ENCODE results near the gene ZBTB16. TPM values are rescaled to one million over a fixed set of nuclear protein-coding genes. Genes with fewer than 3 reads are reported as not detected.

Gene ZBTB16
- total and polyA plus RNA-seq, 11 donors: 15.3 to 130 (median 62.8) TPM

GRCh38 chr11:114070464-114071139 is 11.1 kb downstream of the ZBTB16 start:
- peaks cover 0 to 54% (median 30%) of the 10 kb centered on the region in 9 donors for H3K36me3 ChIP-seq
- peak overlapping the region in 8 of 12 donors; percentile 3 to 92 (median 80) for H3K27ac ChIP-seq
- intact Hi-C loops (cut with DNase I): loop anchor here in 2 of 10 donors (5.0 kb wide), 2 partner anchors 37 to 57 kb away; no protein-coding TSS in a partner anchor

DNA sequence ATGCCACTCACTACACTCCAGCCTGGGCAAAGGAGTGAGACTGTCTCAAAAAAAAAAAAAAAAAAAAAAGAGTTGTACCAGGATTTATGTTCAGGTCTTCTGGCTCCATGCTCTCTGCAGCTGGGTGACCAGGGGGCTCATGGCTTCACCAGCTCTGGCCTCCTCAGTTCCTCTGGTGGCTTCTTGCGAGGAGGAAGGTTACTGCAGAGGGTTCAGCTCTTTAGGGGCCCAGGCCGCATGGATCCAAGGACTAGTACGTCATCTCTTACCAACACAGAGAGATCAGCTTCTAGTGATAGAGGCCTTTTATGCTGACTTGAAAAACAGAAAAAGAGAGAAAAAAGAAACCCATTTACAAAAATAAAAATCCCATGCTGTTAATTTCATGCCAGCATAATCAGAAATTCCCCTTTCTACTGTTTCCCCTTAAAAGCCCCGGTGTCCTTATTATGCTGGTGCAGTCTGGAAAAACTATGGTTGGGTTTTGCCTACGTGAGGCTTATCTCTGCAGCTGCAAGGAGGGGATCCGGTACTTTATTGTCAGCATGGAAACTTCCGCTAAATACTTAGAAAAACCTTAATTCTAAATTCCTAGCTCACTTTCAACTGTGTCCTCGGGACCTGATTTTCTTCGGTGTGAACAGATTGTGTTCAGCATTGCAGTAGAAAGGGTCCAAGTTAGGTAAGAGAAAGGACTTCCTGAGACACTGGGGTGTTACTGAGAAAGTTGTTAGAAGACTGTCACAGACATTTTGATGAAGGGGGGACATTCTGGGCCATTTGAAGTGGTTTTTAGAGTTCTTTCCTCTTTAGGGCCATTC is 13.7 kb downstream of the ZBTB16 start:
- intact Hi-C loops (cut with DNase I): loop anchor here in 2 of 10 donors (5.0 kb wide), 2 partner anchors 34 to 54 kb away; no protein-coding TSS in a partner anchor
- ATAC-seq: no peak

More at GRCh38 chr11:114070464-114071139, 11.1 kb downstream of the ZBTB16 start:
- no peaks in the 10 kb centered on the region for H3K27me3 ChIP-seq
- H3K4me3 ChIP-seq: peak overlapping the region in 1 of 12 donors; percentile 13
- no peaks in the 10 kb centered on the region for H3K9me3 ChIP-seq
- ATAC-seq: peak in 2 of 4 donors; percentile 62 to 73
- TF ChIP-seq CTCF (IDR thresholded peaks at IDR 0.05) (no peak), POLR2A (IDR thresholded peaks at IDR 0.05) (no peak)
- 87 to 90% (median 87%) methylated on average over 7 of the region's 7 CpGs for WGBS, 4 donors
- no peak for DNase-seq
- peaks cover 21 to 99% (median 85%) of the 10 kb centered on the region in 12 donors for H3K4me1 ChIP-seq

DNA sequence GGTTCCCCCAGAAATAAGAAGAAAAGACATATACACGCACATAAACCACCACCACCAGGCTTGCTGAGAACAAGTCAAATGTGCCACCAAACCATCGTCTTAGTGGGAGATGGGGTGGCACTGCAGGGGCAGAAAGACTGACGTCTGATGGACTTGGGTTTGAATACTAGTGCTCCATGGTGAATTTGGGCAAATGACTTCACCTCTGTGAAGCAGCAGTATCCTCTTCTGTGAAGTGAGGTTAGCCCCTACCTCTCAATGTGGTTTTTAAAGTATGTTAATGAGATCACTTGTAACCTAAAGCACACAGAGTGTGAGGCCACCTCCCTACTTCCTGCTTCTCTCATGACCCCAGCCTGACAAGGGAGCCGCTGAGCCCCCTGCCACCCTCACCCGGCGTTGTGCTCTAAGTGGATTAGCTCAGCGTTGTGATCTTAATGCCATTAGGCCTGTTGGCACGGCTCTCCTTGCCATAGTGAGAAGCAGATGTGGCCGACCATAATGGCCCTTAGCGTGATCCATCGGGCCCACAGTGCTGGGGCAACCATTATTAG is 14.4 kb downstream of the ZBTB16 start:
- no peak for ATAC-seq
- TF ChIP-seq CTCF (IDR thresholded peaks at IDR 0.05) (no peak), POLR2A (IDR thresholded peaks at IDR 0.05) (no peak)
- WGBS, 4 donors: 74 to 88% (median 78%) methylated on average over 11 of the region's 11 CpGs
- Histone ChIP-seq H3K9me3 (no peaks in the 10 kb centered on the region), H3K36me3 (peaks cover 0 to 41% (median 11%) of the 10 kb centered on the region in 9 donors), H3K27ac (peak overlapping the region in 11 of 12 donors; percentile 35 to 92 (median 80)), H3K27me3 (no peaks in the 10 kb centered on the region), H3K4me1 (peaks cover 27 to 99% (median 88%) of the 10 kb centered on the region in 12 donors), H3K4me3 (peak overlapping the region in 2 of 12 donors; percentile 20 to 26)
- intact Hi-C loops (cut with DNase I): loop anchor here in 2 of 10 donors (5.0 kb wide), 2 partner anchors 33 to 53 kb away; no protein-coding TSS in a partner anchor
- no peak for DNase-seq

More for the DNA sequence above, 13.7 kb downstream of the ZBTB16 start:
- no peak for DNase-seq
- Histone ChIP-seq H3K9me3 (no peaks in the 10 kb centered on the region), H3K27ac (peak overlapping the region; percentile 35 to 92 (median 80)), H3K4me3 (peak overlapping the region in 2 of 12 donors; percentile 5 to 26), H3K36me3 (peaks cover 0 to 44% (median 17%) of the 10 kb centered on the region in 9 donors), H3K4me1 (peaks cover 24 to 99% (median 88%) of the 10 kb centered on the region in 12 donors), H3K27me3 (no peaks in the 10 kb centered on the region)
- 53 to 72% (median 53%) methylated on average over 9 of the region's 9 CpGs for WGBS, 4 donors
- TF ChIP-seq POLR2A (IDR thresholded peaks at IDR 0.05): no peak

DNA sequence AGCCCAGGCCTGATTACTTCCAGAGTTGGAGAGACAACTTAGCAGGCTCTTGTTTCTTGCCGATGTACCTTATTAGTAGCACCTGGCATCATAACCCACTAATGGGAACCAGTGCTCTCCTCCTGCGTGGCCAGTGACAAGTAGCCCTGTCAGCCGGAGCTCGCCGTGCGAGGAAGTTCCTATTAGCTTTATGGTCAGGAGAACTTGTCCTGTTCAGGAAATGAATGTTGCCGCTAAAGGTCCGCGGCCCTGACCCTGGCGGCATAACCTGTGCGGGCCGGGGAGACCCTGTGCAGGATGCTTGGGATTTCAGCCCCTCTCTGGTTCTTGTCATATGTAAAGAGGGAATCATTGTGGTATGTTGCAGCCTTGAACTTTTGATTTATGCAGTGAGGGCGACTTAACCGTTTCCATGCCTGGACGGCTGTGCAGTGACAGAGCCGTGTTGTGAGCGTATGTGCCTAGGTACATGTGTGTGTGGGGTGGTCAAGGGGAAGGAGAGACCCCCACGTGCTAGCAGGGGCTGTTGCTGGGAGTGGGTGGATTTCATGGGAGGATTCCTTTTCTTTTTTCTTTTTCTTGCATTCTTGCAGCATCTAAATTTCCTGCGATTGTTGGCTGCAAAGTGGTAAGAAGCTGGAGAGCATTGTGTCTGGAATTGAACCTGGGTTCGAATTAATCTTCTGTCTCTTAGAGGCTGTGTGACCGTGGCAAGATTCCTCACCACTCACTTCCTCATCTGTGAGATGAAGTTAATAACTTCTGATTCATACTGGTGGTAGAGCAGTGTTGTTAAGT is 15.2 kb downstream of the ZBTB16 start:
- H3K27me3 ChIP-seq: no peaks in the 10 kb centered on the region
- H3K36me3 ChIP-seq: peaks cover 0 to 37% (median 5%) of the 10 kb centered on the region in 9 donors
- peak overlapping the region; percentile 14 to 92 (median 80) for H3K27ac ChIP-seq
- intact Hi-C loops (cut with DNase I): loop anchor here in 4 of 10 donors (5.0 kb wide), 4 partner anchors 33 to 108 kb away; no protein-coding TSS in a partner anchor
- H3K4me3 ChIP-seq: peak overlapping the region in 3 of 12 donors; percentile 20 to 29 (median 25)
- DNase-seq: peak in 1 of 5 donors; percentile 46
- no peak for TF ChIP-seq CTCF (IDR thresholded peaks at IDR 0.05)
- no peak for TF ChIP-seq POLR2A (IDR thresholded peaks at IDR 0.05)
- WGBS, 4 donors: 59 to 82% (median 68%) methylated on average over 21 of the region's 21 CpGs
- ATAC-seq: no peak
- H3K4me1 ChIP-seq: peaks cover 35 to 99% (median 91%) of the 10 kb centered on the region in 12 donors
- H3K9me3 ChIP-seq: no peaks in the 10 kb centered on the region

Measured in heart left ventricle (tissue), 16 donors.